Smooth muscle cell (in vitro differentiated cells): ENCODE results near the gene CTXN2. TPM values are rescaled to one million over a fixed set of nuclear protein-coding genes. Genes with fewer than 3 reads are reported as not detected.

Source experiments
- DNase-seq: peaks from one replicate; lab custom pipeline; 2025; ENCODE audit not compliant: unreplicated experiment; lab: John Stamatoyannopoulos, UW
- H2AFZ ChIP-seq: fragments of 200-600 bp; sonication (generic); 2 replicates; pipeline ENCODE4 v1.6.0; 2016; ENCODE audit warnings: antibody characterized with exemption, low read depth, mild to moderate bottlenecking
- H3F3A ChIP-seq: fragments of 200-600 bp; sonication (generic); 2 replicates; pipeline ENCODE4 v1.6.0; 2017; ENCODE audit warnings: antibody characterized with exemption, low read depth
- H3K27ac ChIP-seq: fragments of 200-600 bp; sonication (generic); 2 replicates; pipeline ENCODE4 v1.5.1; 2016; ENCODE audit warnings: low read depth, mild to moderate bottlenecking
- H3K27me3 ChIP-seq: fragments of 200-600 bp; sonication (generic); 2 replicates; pipeline ENCODE4 v1.6.1; 2016; ENCODE audit warnings: low read depth, mild to moderate bottlenecking
- H3K36me3 ChIP-seq: fragments of 200-600 bp; sonication (generic); 2 replicates; pipeline ENCODE4 v1.5.1; 2016; ENCODE audit warnings: low read depth
- H3K4me1 ChIP-seq: fragments of 200-600 bp; sonication (generic); 2 replicates; pipeline ENCODE4 v1.5.1; 2016; ENCODE audit warnings: low read depth
- H3K4me2 ChIP-seq: fragments of 200-600 bp; sonication (generic); 2 replicates; pipeline ENCODE4 v1.6.0; 2016; ENCODE audit warnings: mild to moderate bottlenecking
- H3K4me3 ChIP-seq: fragments of 200-600 bp; sonication (generic); 2 replicates; pipeline ENCODE4 v1.5.1; 2016; ENCODE audit warnings: mild to moderate bottlenecking
- H3K79me2 ChIP-seq: fragments of 200-600 bp; sonication (generic); 2 replicates; pipeline ENCODE4 v1.6.0; 2016; ENCODE audit warnings: low read depth, mild to moderate bottlenecking
- H3K9ac ChIP-seq: fragments of 200-600 bp; sonication (generic); 2 replicates; pipeline ENCODE4 v1.6.0; 2016; ENCODE audit warnings: low read depth
- H3K9me3 ChIP-seq: fragments of 200-600 bp; sonication (generic); replicated peaks from 2 replicates; pipeline ENCODE4 v1.5.1; 2016; ENCODE audit warnings: low read depth
- H4K20me1 ChIP-seq: fragments of 200-600 bp; sonication (generic); 2 replicates; pipeline ENCODE4 v1.6.0; 2016; ENCODE audit warnings: low read depth
- CTCF ChIP-seq: fragments of 200-600 bp; sonication (generic); IDR thresholded peaks from 2 replicates; pipeline ENCODE4 v1.5.1; 2017; ENCODE audit warnings: borderline replicate concordance, mild to moderate bottlenecking, antibody characterized with exemption; ENCODE audit not compliant: insufficient read depth, poor library complexity, severe bottlenecking
- WGBS: methylation state at CpG from one replicate; pipeline ENCODE4 v1.1.7; 2016; ENCODE audit warnings: low lambda C conversion rate; 5-methylcytosine and 5-hydroxymethylcytosine counted together
- polyA plus RNA-seq: library from polyadenylated mRNA; unstranded; fragments of >200 nt; fragmentation: Nextera tagmentation; extraction: Ambion mirVana; gene quantifications from 2 replicates; pipeline ENCODE4 v1.2.1, GENCODE V29; 2016
- total RNA-seq: library from RNA; depleted of rRNA; stranded (reverse); fragments of >200 nt; gene quantifications from 2 replicates; pipeline ENCODE4 v1.2.3, GENCODE V29; 2014

Gene CTXN2
- total and polyA plus RNA-seq, 2 experiments from 2014 or later: not detected

- H3K27me3 ChIP-seq: no peaks in the 10 kb centered on the region
- H3K4me2 ChIP-seq: no peak overlapping the region
- H3K27ac ChIP-seq: no peak overlapping the region
- no peaks in the 10 kb centered on the region for H4K20me1 ChIP-seq
- no peak for TF ChIP-seq CTCF
- no peaks in the 10 kb centered on the region for H3K9me3 ChIP-seq
- H3F3A ChIP-seq: no peaks in the 10 kb centered on the region
- no peak overlapping the region for H2AFZ ChIP-seq
- H3K9ac ChIP-seq: no peak overlapping the region
- H3K36me3 ChIP-seq: no peaks in the 10 kb centered on the region
- no peak overlapping the region for H3K4me3 ChIP-seq
- 73% methylated on average over 5 of the region's 5 CpGs for WGBS
- no peaks in the 10 kb centered on the region for H3K4me1 ChIP-seq
- DNase-seq: no peak
- H3K79me2 ChIP-seq: no peaks in the 10 kb centered on the region
Measured at GRCh38 chr15:48248414-48248813, 56.9 kb downstream of the CTXN2 start.

GRCh38 chr15:48250640-48251076 lies 59.2 kb downstream of the CTXN2 start:
- no peak overlapping the region for H2AFZ ChIP-seq
- no peaks in the 10 kb centered on the region for H3F3A ChIP-seq
- H3K9ac ChIP-seq: no peak overlapping the region
- H3K4me1 ChIP-seq: no peaks in the 10 kb centered on the region
- no peaks in the 10 kb centered on the region for H3K9me3 ChIP-seq
- no peaks in the 10 kb centered on the region for H3K27me3 ChIP-seq
- no peaks in the 10 kb centered on the region for H3K79me2 ChIP-seq
- no peak overlapping the region for H3K27ac ChIP-seq
- 39% methylated on average over 6 of the region's 6 CpGs for WGBS
- no peaks in the 10 kb centered on the region for H3K36me3 ChIP-seq
- H4K20me1 ChIP-seq: no peaks in the 10 kb centered on the region
- H3K4me2 ChIP-seq: no peak overlapping the region
- no peak overlapping the region for H3K4me3 ChIP-seq
- DNase-seq: no peak
- TF ChIP-seq CTCF: peak; percentile 53

- no peak for TF ChIP-seq CTCF
- H3K9ac ChIP-seq: no peak overlapping the region
- WGBS: 73% methylated on average over 4 of the region's 4 CpGs
- H3K27ac ChIP-seq: no peak overlapping the region
- no peak for DNase-seq
- no peaks in the 10 kb centered on the region for H3K4me1 ChIP-seq
- no peaks in the 10 kb centered on the region for H3F3A ChIP-seq
- H4K20me1 ChIP-seq: no peaks in the 10 kb centered on the region
- no peaks in the 10 kb centered on the region for H3K79me2 ChIP-seq
- H2AFZ ChIP-seq: no peak overlapping the region
- no peaks in the 10 kb centered on the region for H3K36me3 ChIP-seq
- H3K27me3 ChIP-seq: no peaks in the 10 kb centered on the region
- H3K4me2 ChIP-seq: no peak overlapping the region
- H3K4me3 ChIP-seq: no peak overlapping the region
- H3K9me3 ChIP-seq: no peaks in the 10 kb centered on the region
Measured at GRCh38 chr15:48253172-48253571, 61.7 kb downstream of the CTXN2 start.

Other genes starting within 250 kb of the CTXN2 start
- gene SLC24A5, start 70.7 kb upstream of the CTXN2 start, total RNA-seq: not detected in 2 replicates
- not detected in 2 replicates for gene SLC24A5, start 70.7 kb upstream of the CTXN2 start, polyA plus RNA-seq
- gene MYEF2, start 13.4 kb upstream of the CTXN2 start, total RNA-seq: 3.9 and 13.9 TPM in 2 replicates
- 0.56 and 1.2 TPM in 2 replicates for gene MYEF2, start 13.4 kb upstream of the CTXN2 start, polyA plus RNA-seq
- gene SLC12A1, start 14.6 kb downstream of the CTXN2 start, total RNA-seq: not detected in 2 replicates
- gene SLC12A1, start 14.6 kb downstream of the CTXN2 start, polyA plus RNA-seq: not detected in 2 replicates
- gene DUT, start 139.8 kb downstream of the CTXN2 start, total RNA-seq: 80.4 and 94.6 TPM in 2 replicates
- gene DUT, start 139.8 kb downstream of the CTXN2 start, polyA plus RNA-seq: 100 and 116 TPM in 2 replicates